DOHH2 (cell line): ENCODE data around the gene OPA3.
A peak's percentile ranks its signal among the peaks of the same experiment; 100 is the strongest.

Experiments
- EZH2phosphoT487 ChIP-seq: fragments of 200-600 bp; sonication (generic); IDR thresholded peaks from 2 replicates; pipeline ENCODE4 v1.6.1; 2017; ENCODE audit warnings: borderline replicate concordance, mild to moderate bottlenecking, antibody characterized with exemption, low read length, moderate library complexity, mixed read lengths
- TF ChIP-seq, protein P1 (sequence below): fragments of 200-600 bp; sonication (generic); IDR thresholded peaks from one replicate; pipeline ENCODE4 v1.5.1; 2014; ENCODE audit warnings: antibody characterized with exemption, mild to moderate bottlenecking, low read depth, low read length; ENCODE audit not compliant: poor library complexity, severe bottlenecking

GRCh38 chr19:45506246-45506988 is 78.2 kb downstream of the OPA3 start:
- TF ChIP-seq, protein P1, sequence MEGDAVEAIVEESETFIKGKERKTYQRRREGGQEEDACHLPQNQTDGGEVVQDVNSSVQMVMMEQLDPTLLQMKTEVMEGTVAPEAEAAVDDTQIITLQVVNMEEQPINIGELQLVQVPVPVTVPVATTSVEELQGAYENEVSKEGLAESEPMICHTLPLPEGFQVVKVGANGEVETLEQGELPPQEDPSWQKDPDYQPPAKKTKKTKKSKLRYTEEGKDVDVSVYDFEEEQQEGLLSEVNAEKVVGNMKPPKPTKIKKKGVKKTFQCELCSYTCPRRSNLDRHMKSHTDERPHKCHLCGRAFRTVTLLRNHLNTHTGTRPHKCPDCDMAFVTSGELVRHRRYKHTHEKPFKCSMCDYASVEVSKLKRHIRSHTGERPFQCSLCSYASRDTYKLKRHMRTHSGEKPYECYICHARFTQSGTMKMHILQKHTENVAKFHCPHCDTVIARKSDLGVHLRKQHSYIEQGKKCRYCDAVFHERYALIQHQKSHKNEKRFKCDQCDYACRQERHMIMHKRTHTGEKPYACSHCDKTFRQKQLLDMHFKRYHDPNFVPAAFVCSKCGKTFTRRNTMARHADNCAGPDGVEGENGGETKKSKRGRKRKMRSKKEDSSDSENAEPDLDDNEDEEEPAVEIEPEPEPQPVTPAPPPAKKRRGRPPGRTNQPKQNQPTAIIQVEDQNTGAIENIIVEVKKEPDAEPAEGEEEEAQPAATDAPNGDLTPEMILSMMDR, result peak; percentile 82
- no peak for TF ChIP-seq EZH2phosphoT487
